ENCODE results near the gene ABCC12.
A peak's percentile ranks its signal among the peaks of the same experiment; 100 is the strongest.

The ABCC12 gene

GRCh38 chr16:48124266-48124665 is 31.5 kb downstream of the ABCC12 start:
- TF ChIP-seq SPI1 (IDR thresholded peaks at IDR 0.05; ENCODE audit: low read depth, low read length) = no peak
- TF ChIP-seq POLR2A (IDR thresholded peaks at IDR 0.05; ENCODE audit: low read depth, low read length) = no peak
- no peak for TF ChIP-seq PAX5 (IDR thresholded peaks at IDR 0.05; ENCODE audit: insufficient read depth, low read length, severe bottlenecking)
- no peak for TF ChIP-seq TAF1 (IDR thresholded peaks at IDR 0.05; ENCODE audit: low read depth, low read length)
- TF ChIP-seq POLR2AphosphoS5 (IDR thresholded peaks at IDR 0.05; ENCODE audit: low read depth, low read length) = no peak
- no peak for TF ChIP-seq POU2F2 (IDR thresholded peaks at IDR 0.05; ENCODE audit: low read depth, low read length)
- FAIRE-seq = no peak
- no peak for DNase-seq (ENCODE audit: insufficient read length, low spot score)

DNA sequence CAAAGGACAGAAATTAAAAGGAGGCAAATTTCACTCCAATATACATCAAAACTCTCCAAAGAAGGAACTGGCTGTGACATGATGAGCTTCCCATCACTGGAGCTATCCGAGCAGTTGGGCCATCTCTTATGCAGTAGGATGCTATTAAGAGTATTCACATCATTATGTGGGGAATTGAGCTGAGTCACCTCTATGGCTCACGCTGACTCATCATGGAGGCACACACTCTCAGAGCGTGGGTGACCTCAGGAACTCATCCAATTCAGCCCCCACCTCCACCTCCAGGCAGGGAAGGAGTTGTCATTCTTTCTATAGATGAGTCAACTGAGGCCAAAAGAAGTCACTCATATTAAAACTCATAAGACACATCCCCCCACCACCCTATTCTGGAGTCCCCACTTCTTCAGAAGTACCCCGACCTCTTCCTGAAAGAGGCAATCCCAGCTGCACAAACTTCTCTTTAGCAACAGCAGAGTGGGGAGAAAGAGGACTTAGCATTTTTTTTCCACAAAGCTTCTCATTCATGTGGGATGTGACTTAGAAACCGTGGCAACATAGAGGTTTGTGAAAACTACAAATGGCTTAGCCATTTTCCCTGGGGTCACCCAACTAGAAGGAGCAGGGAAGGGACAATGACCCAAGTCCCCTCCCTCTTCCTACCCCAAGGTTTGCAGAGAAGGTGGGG is 32.5 kb downstream of the ABCC12 start:
- no peak for DNase-seq (ENCODE audit: insufficient read length, low spot score)
- no peak for FAIRE-seq
- TF ChIP-seq PAX5 (IDR thresholded peaks at IDR 0.05; ENCODE audit: insufficient read depth, low read length, severe bottlenecking) = no peak
- TF ChIP-seq POU2F2 (IDR thresholded peaks at IDR 0.05; ENCODE audit: low read depth, low read length) = peak; percentile 64; the same call in 1 of the 2 replicates

GRCh38 chr16:48121276-48121675 is 34.5 kb downstream of the ABCC12 start:
- DNase-seq (ENCODE audit: insufficient read length, low spot score) = no peak
- TF ChIP-seq POLR2AphosphoS5 (IDR thresholded peaks at IDR 0.05; ENCODE audit: low read depth, low read length) (no peak), SPI1 (IDR thresholded peaks at IDR 0.05; ENCODE audit: low read depth, low read length) (no peak), POU2F2 (IDR thresholded peaks at IDR 0.05; ENCODE audit: low read depth, low read length) (no peak), POLR2A (IDR thresholded peaks at IDR 0.05; ENCODE audit: low read depth, low read length) (no peak), PAX5 (IDR thresholded peaks at IDR 0.05; ENCODE audit: insufficient read depth, low read length, severe bottlenecking) (no peak), TAF1 (IDR thresholded peaks at IDR 0.05; ENCODE audit: low read depth, low read length) (no peak)
- no peak for FAIRE-seq

- TF ChIP-seq SPI1 (IDR thresholded peaks at IDR 0.05; ENCODE audit: low read depth, low read length) (no peak), TAF1 (IDR thresholded peaks at IDR 0.05; ENCODE audit: low read depth, low read length) (no peak), POLR2AphosphoS5 (IDR thresholded peaks at IDR 0.05; ENCODE audit: low read depth, low read length) (no peak), POLR2A (IDR thresholded peaks at IDR 0.05; ENCODE audit: low read depth, low read length) (no peak), PAX5 (IDR thresholded peaks at IDR 0.05; ENCODE audit: insufficient read depth, low read length, severe bottlenecking) (no peak), POU2F2 (IDR thresholded peaks at IDR 0.05; ENCODE audit: low read depth, low read length) (no peak)
These were observed 37.0 kb downstream of the ABCC12 start for GRCh38 chr16:48118841-48119240.

DNA sequence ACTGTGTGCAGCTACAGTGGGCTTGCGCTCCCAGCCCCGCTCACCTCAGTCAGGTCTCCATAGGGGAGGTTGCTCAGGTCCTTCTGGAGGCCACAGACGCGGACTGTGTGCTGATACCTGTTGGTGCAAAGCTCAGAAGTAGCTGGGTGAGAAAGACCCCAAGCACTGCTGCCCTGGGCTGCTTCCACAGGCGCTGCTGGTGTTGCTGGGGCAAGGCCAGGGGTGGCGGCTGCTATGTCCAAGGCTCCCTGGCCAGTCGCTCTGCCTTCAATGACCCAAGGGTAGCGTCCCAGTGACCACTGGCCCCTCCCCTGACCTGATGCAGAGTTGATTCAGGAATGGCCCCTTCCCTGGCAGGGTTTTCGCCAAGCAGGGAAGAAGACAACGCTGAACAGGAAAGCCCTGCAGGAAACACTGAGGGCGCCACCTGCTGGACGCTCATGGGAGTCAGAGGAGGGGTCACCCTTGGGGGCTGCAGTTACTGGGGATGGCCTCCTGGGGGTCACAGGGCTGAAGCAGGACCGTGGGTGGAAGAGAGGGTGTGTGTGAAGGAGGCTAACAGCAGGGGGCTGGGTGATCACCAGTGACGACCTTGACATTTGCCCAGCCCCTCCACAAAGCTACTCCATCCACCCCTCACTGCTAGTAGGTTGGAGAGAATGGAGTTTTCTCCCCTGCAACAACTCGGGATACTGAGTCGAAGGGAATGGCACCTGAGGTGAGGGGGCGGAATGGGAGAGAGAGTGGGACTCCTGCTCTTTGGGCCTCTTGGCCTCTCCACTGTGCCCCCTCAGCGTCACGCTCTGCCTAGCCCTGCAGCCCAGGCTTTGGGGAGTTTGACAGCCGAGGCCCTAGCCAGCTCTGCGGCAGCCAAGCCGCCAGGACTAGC is 38.3 kb downstream of the ABCC12 start:
- DNase-seq (ENCODE audit: insufficient read length, low spot score) (peak; percentile 87), FAIRE-seq (peak; percentile 91)
- TF ChIP-seq POU2F2 (IDR thresholded peaks at IDR 0.05; ENCODE audit: low read depth, low read length) (no peak), POLR2AphosphoS5 (IDR thresholded peaks at IDR 0.05; ENCODE audit: low read depth, low read length) (no peak), SPI1 (IDR thresholded peaks at IDR 0.05; ENCODE audit: low read depth, low read length) (no peak), PAX5 (IDR thresholded peaks at IDR 0.05; ENCODE audit: insufficient read depth, low read length, severe bottlenecking) (no peak), POLR2A (IDR thresholded peaks at IDR 0.05; ENCODE audit: low read depth, low read length) (no peak), TAF1 (IDR thresholded peaks at IDR 0.05; ENCODE audit: low read depth, low read length) (no peak)

More at GRCh38 chr16:48118841-48119240, 37.0 kb downstream of the ABCC12 start:
- DNase-seq (ENCODE audit: insufficient read length, low spot score) = no peak
- FAIRE-seq = no peak

DNA sequence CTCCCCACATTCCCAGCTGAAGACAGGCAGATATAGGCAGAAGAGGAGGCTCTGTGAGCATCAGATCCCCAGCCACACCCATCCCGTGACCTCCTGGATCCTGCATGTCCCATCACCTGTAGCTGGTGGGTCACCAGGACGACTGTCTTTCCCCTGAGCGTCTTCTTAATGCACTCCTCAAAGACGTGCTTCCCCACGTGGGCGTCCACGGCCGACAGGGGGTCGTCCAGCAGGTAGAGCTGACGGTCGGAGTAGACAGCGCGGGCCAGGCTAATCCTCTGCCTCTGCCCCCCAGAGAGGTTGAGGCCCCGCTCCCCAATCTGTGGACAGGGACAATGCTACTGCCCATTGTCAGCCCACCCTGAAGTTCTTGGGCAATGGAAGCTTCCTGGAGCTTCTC is 40.5 kb downstream of the ABCC12 start:
- DNase-seq (ENCODE audit: insufficient read length, low spot score) (no peak), FAIRE-seq (no peak)
- TF ChIP-seq POLR2A (IDR thresholded peaks at IDR 0.05; ENCODE audit: low read depth, low read length) (no peak), TAF1 (IDR thresholded peaks at IDR 0.05; ENCODE audit: low read depth, low read length) (no peak), PAX5 (IDR thresholded peaks at IDR 0.05; ENCODE audit: insufficient read depth, low read length, severe bottlenecking) (no peak), SPI1 (IDR thresholded peaks at IDR 0.05; ENCODE audit: low read depth, low read length) (no peak)

DNA sequence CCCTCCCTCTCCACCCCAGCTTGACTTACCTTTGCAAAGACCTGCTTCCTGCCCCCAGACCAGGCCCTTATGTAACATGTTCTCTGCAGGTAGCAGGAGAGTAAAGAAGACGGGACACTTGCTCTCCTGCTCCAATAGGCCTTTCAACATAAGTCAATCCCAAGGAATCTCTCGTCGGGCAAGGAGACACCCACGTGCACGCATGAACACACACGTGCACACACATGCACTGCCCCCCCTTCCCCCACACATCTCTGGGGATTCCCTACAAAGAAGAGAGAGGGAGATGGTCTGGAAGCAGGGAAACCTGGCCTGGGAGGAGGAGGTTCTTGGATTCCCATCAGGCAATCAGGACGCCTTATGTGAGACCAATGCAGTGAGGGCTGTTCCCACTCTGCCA is 41.4 kb downstream of the ABCC12 start:
- TF ChIP-seq TAF1 (IDR thresholded peaks at IDR 0.05; ENCODE audit: low read depth, low read length) (no peak), SPI1 (IDR thresholded peaks at IDR 0.05; ENCODE audit: low read depth, low read length) (no peak), POU2F2 (IDR thresholded peaks at IDR 0.05; ENCODE audit: low read depth, low read length) (no peak), PAX5 (IDR thresholded peaks at IDR 0.05; ENCODE audit: insufficient read depth, low read length, severe bottlenecking) (no peak), POLR2A (IDR thresholded peaks at IDR 0.05; ENCODE audit: low read depth, low read length) (no peak), POLR2AphosphoS5 (IDR thresholded peaks at IDR 0.05; ENCODE audit: low read depth, low read length) (no peak)
- DNase-seq (ENCODE audit: insufficient read length, low spot score) (no peak), FAIRE-seq (no peak)

DNA sequence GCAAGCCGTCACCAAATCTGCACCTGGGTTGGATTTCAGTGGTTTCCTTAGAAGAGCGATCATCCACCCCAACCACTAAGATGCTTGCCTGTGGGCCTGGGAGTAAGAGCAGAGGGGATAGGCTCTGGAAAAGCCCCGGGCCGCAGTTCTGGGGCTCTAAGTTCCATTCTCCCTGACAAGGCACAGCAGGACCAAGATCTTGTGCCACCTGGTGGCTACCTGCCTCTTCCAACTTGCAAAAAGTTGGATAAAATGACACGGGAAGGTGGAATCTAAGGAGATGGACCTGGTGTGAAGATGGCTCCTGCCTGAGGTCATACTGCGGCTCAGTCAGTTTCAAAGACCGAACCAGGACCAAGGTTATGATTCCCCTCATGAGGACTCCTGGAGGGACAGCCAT is 42.3 kb downstream of the ABCC12 start:
- no peak for DNase-seq (ENCODE audit: insufficient read length, low spot score)
- TF ChIP-seq POU2F2 (IDR thresholded peaks at IDR 0.05; ENCODE audit: low read depth, low read length) (no peak), TAF1 (IDR thresholded peaks at IDR 0.05; ENCODE audit: low read depth, low read length) (no peak), SPI1 (IDR thresholded peaks at IDR 0.05; ENCODE audit: low read depth, low read length) (no peak), POLR2AphosphoS5 (IDR thresholded peaks at IDR 0.05; ENCODE audit: low read depth, low read length) (no peak), PAX5 (IDR thresholded peaks at IDR 0.05; ENCODE audit: insufficient read depth, low read length, severe bottlenecking) (no peak), POLR2A (IDR thresholded peaks at IDR 0.05; ENCODE audit: low read depth, low read length) (no peak)
- FAIRE-seq = no peak

GRCh38 chr16:48113001-48113400 is 42.8 kb downstream of the ABCC12 start:
- TF ChIP-seq SPI1 (IDR thresholded peaks at IDR 0.05; ENCODE audit: low read depth, low read length) (no peak), POU2F2 (IDR thresholded peaks at IDR 0.05; ENCODE audit: low read depth, low read length) (no peak), TAF1 (IDR thresholded peaks at IDR 0.05; ENCODE audit: low read depth, low read length) (no peak), POLR2AphosphoS5 (IDR thresholded peaks at IDR 0.05; ENCODE audit: low read depth, low read length) (no peak), PAX5 (IDR thresholded peaks at IDR 0.05; ENCODE audit: insufficient read depth, low read length, severe bottlenecking) (no peak), POLR2A (IDR thresholded peaks at IDR 0.05; ENCODE audit: low read depth, low read length) (no peak)
- no peak for FAIRE-seq

More at GRCh38 chr16:48113001-48113400, 42.8 kb downstream of the ABCC12 start:
- DNase-seq (ENCODE audit: insufficient read length, low spot score) = no peak
